Kidney epithelial cell (primary cell): ENCODE measurements around the gene AGBL1. TPM values are rescaled to one million over a fixed set of nuclear protein-coding genes. Genes with fewer than 3 reads are reported as not detected.

Source experiments
- DNase-seq: peaks from one replicate; pipeline ENCODE4 v3.0.0-alpha.2; 2010; ENCODE audit warnings: low read depth
- H3K27me3 ChIP-seq: 2 replicates; pipeline ENCODE4 v1.6.0; 2011; ENCODE audit warnings: low read length; ENCODE audit not compliant: control insufficient read depth, insufficient read depth
- H3K36me3 ChIP-seq: 2 replicates; pipeline ENCODE4 v1.5.1; 2011; ENCODE audit warnings: low read length; ENCODE audit not compliant: control insufficient read depth, insufficient read depth
- H3K4me3 ChIP-seq: 2 replicates; pipeline ENCODE4 v1.5.1; 2011; ENCODE audit warnings: low read depth, mild to moderate bottlenecking, control low read depth, low read length
- total RNA-seq: library from RNA; depleted of rRNA; stranded (reverse); fragments of >200 nt; gene quantifications from 2 replicates; pipeline ENCODE4 v1.2.3, GENCODE V29; 2015
- TF ChIP-seq, protein P1 (sequence below): IDR thresholded peaks from 2 replicates; pipeline ENCODE4 v1.5.1; 2011; ENCODE audit warnings: mild to moderate bottlenecking, moderate library complexity, low read length, control low read depth, inconsistent platforms; ENCODE audit not compliant: insufficient read depth, poor library complexity, severe bottlenecking

Gene AGBL1
- total RNA-seq, 1 donor from 2014 or later: not detected

DNA sequence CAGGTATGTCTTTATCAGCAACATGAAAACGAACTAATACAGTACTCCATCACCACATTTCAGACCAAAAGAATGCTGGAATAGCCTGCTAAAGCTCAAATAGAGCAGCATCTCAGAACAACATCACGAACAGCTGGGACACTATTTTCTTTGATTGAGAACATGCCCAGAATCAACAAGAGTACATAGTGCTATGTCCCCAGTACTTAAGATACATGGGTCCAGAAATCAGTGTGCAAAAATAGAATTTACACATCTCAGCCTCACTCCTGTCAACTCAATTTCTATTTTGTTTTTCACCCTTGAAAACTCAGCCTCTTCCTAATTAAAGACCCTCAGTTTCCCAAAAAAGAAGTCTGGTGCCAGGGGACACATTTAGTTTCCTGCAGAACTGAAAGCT, 753.9 kb downstream of the AGBL1 start:
- H3K27me3 ChIP-seq: no peaks in the 10 kb centered on the region
- no peaks in the 10 kb centered on the region for H3K36me3 ChIP-seq
- TF ChIP-seq, protein P1, sequence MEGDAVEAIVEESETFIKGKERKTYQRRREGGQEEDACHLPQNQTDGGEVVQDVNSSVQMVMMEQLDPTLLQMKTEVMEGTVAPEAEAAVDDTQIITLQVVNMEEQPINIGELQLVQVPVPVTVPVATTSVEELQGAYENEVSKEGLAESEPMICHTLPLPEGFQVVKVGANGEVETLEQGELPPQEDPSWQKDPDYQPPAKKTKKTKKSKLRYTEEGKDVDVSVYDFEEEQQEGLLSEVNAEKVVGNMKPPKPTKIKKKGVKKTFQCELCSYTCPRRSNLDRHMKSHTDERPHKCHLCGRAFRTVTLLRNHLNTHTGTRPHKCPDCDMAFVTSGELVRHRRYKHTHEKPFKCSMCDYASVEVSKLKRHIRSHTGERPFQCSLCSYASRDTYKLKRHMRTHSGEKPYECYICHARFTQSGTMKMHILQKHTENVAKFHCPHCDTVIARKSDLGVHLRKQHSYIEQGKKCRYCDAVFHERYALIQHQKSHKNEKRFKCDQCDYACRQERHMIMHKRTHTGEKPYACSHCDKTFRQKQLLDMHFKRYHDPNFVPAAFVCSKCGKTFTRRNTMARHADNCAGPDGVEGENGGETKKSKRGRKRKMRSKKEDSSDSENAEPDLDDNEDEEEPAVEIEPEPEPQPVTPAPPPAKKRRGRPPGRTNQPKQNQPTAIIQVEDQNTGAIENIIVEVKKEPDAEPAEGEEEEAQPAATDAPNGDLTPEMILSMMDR: no peak
- no peak for DNase-seq
- H3K4me3 ChIP-seq: no peak overlapping the region

DNA sequence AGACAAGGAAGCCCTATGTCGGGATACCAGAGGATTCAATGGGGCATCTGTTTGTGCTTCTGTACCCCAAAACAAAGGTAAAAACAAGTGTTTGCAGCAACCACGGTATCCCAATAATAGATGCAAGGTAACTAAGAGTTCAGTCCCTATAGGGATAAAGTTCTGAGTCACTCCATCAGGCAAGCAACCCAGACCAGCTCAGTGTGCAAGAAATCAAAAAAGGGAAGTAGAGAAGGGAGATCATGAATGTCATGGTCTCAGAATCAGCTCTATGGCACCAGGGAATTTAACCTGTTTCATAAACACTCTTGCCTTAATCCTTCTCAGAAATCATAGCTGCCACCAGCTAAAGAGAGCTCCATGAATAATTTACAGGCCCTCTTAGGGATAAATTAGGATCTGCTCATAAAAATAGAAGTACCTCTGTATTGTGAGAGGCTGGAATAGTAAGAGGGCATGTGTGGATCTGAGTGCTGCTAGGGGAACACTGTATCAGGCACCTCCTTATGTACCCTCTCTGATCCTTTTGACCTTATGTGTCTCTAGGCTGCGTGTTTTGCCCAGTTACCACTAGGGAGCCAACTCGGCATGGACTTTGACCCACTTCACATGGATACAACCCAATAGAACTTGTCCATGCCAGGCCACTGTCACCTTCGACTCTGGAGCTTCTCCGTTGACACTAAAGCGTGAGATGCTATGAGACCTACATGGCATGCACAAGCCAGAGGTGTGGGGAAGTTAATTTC, 754.6 kb downstream of the AGBL1 start:
- Histone ChIP-seq H3K36me3 (no peaks in the 10 kb centered on the region), H3K27me3 (no peaks in the 10 kb centered on the region), H3K4me3 (no peak overlapping the region)
- no peak for DNase-seq
- TF ChIP-seq, protein P1: no peak

DNA sequence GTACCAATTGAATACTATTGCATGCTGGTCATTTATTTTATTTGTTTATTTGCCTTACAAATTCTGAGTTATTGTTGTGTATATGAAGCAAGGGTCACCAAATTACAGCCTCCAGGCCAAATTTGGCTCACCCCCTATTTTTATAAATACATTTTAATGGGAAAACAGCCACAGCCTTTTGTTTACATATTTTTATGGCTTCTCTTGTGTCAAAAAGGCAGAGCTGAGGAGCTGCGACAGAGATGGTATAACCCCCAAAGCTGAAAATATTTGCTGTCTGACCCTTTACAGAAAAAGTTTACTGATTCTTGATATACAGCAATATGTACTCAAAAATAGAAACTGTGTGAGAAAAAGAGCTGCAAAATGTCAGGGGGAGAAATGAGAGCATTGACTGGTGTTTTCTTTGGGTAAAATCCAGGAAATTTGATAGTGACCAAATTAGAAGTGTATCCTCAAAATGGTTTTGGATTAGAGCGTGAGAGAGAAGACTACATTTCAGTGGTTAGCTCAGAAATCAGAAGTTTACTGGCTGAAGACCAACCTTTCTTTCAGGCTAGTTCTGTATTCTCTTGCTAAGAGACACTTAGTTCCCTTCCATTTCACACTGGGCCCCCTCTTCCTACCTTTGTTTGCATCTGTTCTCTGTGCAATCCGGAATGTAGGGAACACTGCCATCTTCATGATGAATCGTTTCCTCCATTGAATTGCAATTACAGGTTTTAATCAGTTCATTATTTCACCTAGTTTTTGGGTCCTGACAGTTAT, 757.8 kb downstream of the AGBL1 start:
- H3K36me3 ChIP-seq: no peaks in the 10 kb centered on the region
- no peak for DNase-seq
- H3K27me3 ChIP-seq: no peaks in the 10 kb centered on the region
- TF ChIP-seq, protein P1: no peak
- no peak overlapping the region for H3K4me3 ChIP-seq

DNA sequence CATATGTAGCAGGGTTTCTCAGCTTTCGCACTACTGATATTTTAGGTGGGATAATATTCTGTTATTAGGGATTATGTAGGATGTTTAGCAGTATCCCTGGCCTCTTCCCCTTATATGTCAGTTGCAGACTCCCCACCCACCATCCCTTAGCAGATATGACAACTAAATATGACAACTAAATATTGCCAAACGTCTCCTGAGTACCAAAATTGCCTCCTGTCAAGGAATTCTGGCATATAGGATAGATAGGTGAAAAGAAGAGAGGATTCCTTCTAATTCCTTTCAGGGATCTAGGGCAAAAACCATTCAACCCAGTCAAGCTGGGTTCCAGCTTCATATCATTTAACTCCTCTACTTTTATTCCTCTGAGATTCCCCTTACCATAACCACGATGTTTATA, 759.8 kb downstream of the AGBL1 start:
- Histone ChIP-seq H3K4me3 (no peak overlapping the region), H3K27me3 (no peaks in the 10 kb centered on the region), H3K36me3 (no peaks in the 10 kb centered on the region)
- TF ChIP-seq, protein P1: no peak
- DNase-seq: no peak

DNA sequence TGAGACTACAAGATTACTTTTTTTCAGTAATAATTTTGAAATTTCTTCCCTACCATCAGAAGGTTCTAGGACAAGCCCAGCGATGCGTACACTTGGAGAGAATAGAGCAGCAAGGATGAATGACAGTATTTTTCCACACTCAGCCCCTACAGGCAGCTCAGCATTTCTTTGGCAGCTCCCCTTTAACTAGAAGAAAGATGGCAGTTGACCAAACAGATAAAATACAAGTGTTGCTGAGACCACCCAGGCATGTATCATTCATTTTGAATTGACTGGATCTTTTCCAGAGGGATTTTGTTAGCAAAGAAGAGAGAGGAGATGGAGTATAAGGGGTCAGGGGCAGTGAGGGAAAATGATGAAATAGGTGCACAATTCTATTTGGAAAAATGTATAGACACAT, 761.3 kb downstream of the AGBL1 start:
- no peak for DNase-seq
- Histone ChIP-seq H3K36me3 (no peaks in the 10 kb centered on the region), H3K27me3 (no peaks in the 10 kb centered on the region), H3K4me3 (no peak overlapping the region)
- TF ChIP-seq, protein P1: no peak
